DOHH2 (cell line): ENCODE measurements around the gene AHCYL1.

Experiments used
- CTCF ChIP-seq: fragments of 200-600 bp; sonication (generic); IDR thresholded peaks from one replicate; pipeline ENCODE4 v1.5.1; 2014; ENCODE audit warnings: antibody characterized with exemption, mild to moderate bottlenecking, low read depth, low read length; ENCODE audit not compliant: poor library complexity, severe bottlenecking
- EZH2phosphoT487 ChIP-seq: fragments of 200-600 bp; sonication (generic); IDR thresholded peaks from 2 replicates; pipeline ENCODE4 v1.6.1; 2017; ENCODE audit warnings: borderline replicate concordance, mild to moderate bottlenecking, antibody characterized with exemption, low read length, moderate library complexity, mixed read lengths

DNA sequence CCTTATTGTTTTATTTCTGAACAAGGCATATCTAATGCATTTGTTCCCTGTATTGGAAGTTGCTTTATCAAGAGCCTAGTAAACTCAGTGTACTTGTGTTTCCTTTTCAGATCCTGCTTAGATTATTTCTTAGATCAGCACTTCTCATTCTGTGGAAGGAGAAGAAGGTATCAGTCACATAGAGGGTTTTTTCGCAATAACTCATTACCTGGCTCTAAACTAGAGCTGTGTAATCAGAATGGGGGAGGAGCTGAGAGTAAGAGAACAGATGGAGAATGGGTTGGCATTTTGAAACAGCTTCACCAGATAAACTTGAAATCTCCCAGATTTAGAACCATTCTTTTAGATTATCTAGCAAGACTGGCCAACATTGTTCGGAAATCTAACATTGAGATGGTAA is 11.0 kb downstream of the AHCYL1 start:
- TF ChIP-seq CTCF (no peak), EZH2phosphoT487 (no peak)
